ENCODE measurements around the gene CLDN14. TPM values are rescaled to one million over a fixed set of nuclear protein-coding genes. Genes with fewer than 3 reads are reported as not detected.

The CLDN14 gene
- total and polyA plus RNA-seq, 2 donors (not counting 1 experiment from before 2014, with no cell fraction given) = 0.39 TPM; not detected in 1

- peaks cover 13% of the 10 kb centered on the region for H3K4me1 Mint-ChIP-seq
- Histone ChIP-seq H3K27ac (ENCODE audit: low read length in 2 of 2) (no peak overlapping the region), H3K9ac (ENCODE audit: low read length) (no peak overlapping the region), H3K79me2 (ENCODE audit: control insufficient read depth, insufficient read depth, low read length) (no peaks in the 10 kb centered on the region), H3K9me3 (ENCODE audit: control extremely low read depth in 1 of 3, control insufficient read depth in 2 of 3, insufficient read depth in 1 of 3, low read length in 2 of 3) (no peaks in the 10 kb centered on the region), H2AFZ (ENCODE audit: insufficient read depth, low read depth, low read length, poor library complexity, severe bottlenecking) (no peak overlapping the region), H3K4me1 (ENCODE audit: control insufficient read depth in 2 of 2, insufficient read depth in 2 of 2, low read length in 2 of 2) (peaks cover 8 to 14% of the 10 kb centered on the region in 2 donors), H4K20me1 (ENCODE audit: control insufficient read depth, insufficient read depth, low read length, poor library complexity, severe bottlenecking) (no peaks in the 10 kb centered on the region), H3K27me3 (replicated peaks in 1 of 4; ENCODE audit: control extremely low read depth in 1 of 4, control insufficient read depth in 3 of 4, insufficient read depth in 4 of 4, low read length in 3 of 4) (peaks cover 0 to 5% (median under 1%) of the 10 kb centered on the region in 4 experiments), H3K36me3 (replicated peaks in 1 of 2; ENCODE audit: control extremely low read depth in 1 of 2, control insufficient read depth in 1 of 2, extremely low read depth in 1 of 2, insufficient read depth in 2 of 2, low read length in 1 of 2) (no peaks in the 10 kb centered on the region), H3K4me3 (ENCODE audit: control extremely low read depth in 1 of 5, extremely low read depth in 1 of 5, insufficient read depth in 1 of 5, low read depth in 2 of 5, low read length in 4 of 5) (no peak overlapping the region), H3K4me2 (replicated peaks; ENCODE audit: low read depth, low read length, poor library complexity, severe bottlenecking) (no peak overlapping the region)
- TF ChIP-seq, protein P1, sequence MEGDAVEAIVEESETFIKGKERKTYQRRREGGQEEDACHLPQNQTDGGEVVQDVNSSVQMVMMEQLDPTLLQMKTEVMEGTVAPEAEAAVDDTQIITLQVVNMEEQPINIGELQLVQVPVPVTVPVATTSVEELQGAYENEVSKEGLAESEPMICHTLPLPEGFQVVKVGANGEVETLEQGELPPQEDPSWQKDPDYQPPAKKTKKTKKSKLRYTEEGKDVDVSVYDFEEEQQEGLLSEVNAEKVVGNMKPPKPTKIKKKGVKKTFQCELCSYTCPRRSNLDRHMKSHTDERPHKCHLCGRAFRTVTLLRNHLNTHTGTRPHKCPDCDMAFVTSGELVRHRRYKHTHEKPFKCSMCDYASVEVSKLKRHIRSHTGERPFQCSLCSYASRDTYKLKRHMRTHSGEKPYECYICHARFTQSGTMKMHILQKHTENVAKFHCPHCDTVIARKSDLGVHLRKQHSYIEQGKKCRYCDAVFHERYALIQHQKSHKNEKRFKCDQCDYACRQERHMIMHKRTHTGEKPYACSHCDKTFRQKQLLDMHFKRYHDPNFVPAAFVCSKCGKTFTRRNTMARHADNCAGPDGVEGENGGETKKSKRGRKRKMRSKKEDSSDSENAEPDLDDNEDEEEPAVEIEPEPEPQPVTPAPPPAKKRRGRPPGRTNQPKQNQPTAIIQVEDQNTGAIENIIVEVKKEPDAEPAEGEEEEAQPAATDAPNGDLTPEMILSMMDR (IDR thresholded peaks at IDR 0.05) = no peak
- no peak for TF ChIP-seq EZH2 (IDR thresholded peaks at IDR 0.05; ENCODE audit: borderline replicate concordance, insufficient read depth, low read depth, low read length, poor library complexity, severe bottlenecking)
- DNase-seq (no peak), ATAC-seq (ENCODE audit: low read depth) (no peak)
- peaks cover 11% of the 10 kb centered on the region for H3K27me3 Mint-ChIP-seq
- no peak overlapping the region for H3K27ac Mint-ChIP-seq
- no peak overlapping the region for H3K4me3 Mint-ChIP-seq
- CTCF ChIA-PET = interaction anchor here (0.7 kb wide), 1 partner anchor 573 kb away, joined by 4 read pairs; no protein-coding TSS in a partner anchor
- POLR2A ChIA-PET = no interaction called here
- WGBS (ENCODE audit: insufficient coverage) = 60% methylated on average over 7 of the region's 9 CpGs
- H3K9me3 Mint-ChIP-seq (ENCODE audit: insufficient read depth) = no peaks in the 10 kb centered on the region
- intact Hi-C loops (cut with micrococcal nuclease) = loop anchor here (10.0 kb wide), 1 partner anchor 1847 kb away; no protein-coding TSS in a partner anchor
Observed at GRCh38 chr21:36507397-36508018, 27.6 kb upstream of the CLDN14 start.

GRCh38 chr21:36506482-36506881 is 26.6 kb upstream of the CLDN14 start:
- POLR2A ChIA-PET = no interaction called here
- Mint-ChIP-seq H3K27me3 (peaks cover 4% of the 10 kb centered on the region), H3K4me1 (peaks cover 4% of the 10 kb centered on the region), H3K4me3 (no peak overlapping the region), H3K9me3 (ENCODE audit: insufficient read depth) (no peaks in the 10 kb centered on the region), H3K27ac (no peak overlapping the region)
- 98% methylated on average over 5 of the region's 9 CpGs for WGBS (ENCODE audit: insufficient coverage)
- Histone ChIP-seq H3K4me2 (replicated peaks; ENCODE audit: low read depth, low read length, poor library complexity, severe bottlenecking) (no peak overlapping the region), H3K9me3 (ENCODE audit: control extremely low read depth in 1 of 3, control insufficient read depth in 2 of 3, insufficient read depth in 1 of 3, low read length in 2 of 3) (no peaks in the 10 kb centered on the region), H3K4me3 (ENCODE audit: control extremely low read depth in 1 of 5, extremely low read depth in 1 of 5, insufficient read depth in 1 of 5, low read depth in 2 of 5, low read length in 4 of 5) (no peak overlapping the region), H3K4me1 (ENCODE audit: control insufficient read depth in 2 of 2, insufficient read depth in 2 of 2, low read length in 2 of 2) (peaks cover 6% of the 10 kb centered on the region in 2 donors), H4K20me1 (ENCODE audit: control insufficient read depth, insufficient read depth, low read length, poor library complexity, severe bottlenecking) (no peaks in the 10 kb centered on the region), H2AFZ (ENCODE audit: insufficient read depth, low read depth, low read length, poor library complexity, severe bottlenecking) (no peak overlapping the region), H3K27ac (ENCODE audit: low read length in 2 of 2) (no peak overlapping the region), H3K36me3 (replicated peaks in 1 of 2; ENCODE audit: control extremely low read depth in 1 of 2, control insufficient read depth in 1 of 2, extremely low read depth in 1 of 2, insufficient read depth in 2 of 2, low read length in 1 of 2) (no peaks in the 10 kb centered on the region), H3K9ac (ENCODE audit: low read length) (no peak overlapping the region), H3K27me3 (replicated peaks in 1 of 4; ENCODE audit: control extremely low read depth in 1 of 4, control insufficient read depth in 3 of 4, insufficient read depth in 4 of 4, low read length in 3 of 4) (peaks cover 0 to 5% (median 0%) of the 10 kb centered on the region in 4 experiments), H3K79me2 (ENCODE audit: control insufficient read depth, insufficient read depth, low read length) (no peaks in the 10 kb centered on the region)
- no peak for ATAC-seq (ENCODE audit: low read depth)
- intact Hi-C loops (cut with micrococcal nuclease) = loop anchor here (10.0 kb wide), 1 partner anchor 1848 kb away; no protein-coding TSS in a partner anchor
- DNase-seq = no peak
- TF ChIP-seq, protein P1 (IDR thresholded peaks at IDR 0.05) = no peak
- TF ChIP-seq EZH2 (IDR thresholded peaks at IDR 0.05; ENCODE audit: borderline replicate concordance, insufficient read depth, low read depth, low read length, poor library complexity, severe bottlenecking) = no peak
- CTCF ChIA-PET = no interaction called here
